Activated naive CD4-positive, alpha-beta T cell (primary cell): Measurements from ENCODE around the gene RNF39.
"Not testable (repeated sequence)": the region's sequence is repeated elsewhere in the genome, so short reads cannot be mapped to it uniquely, and the experiment has no call there.

Experiments used
- DNase-seq, 4 experiments: peaks; one replicate each; lab custom pipeline; 2025; lab: John Stamatoyannopoulos, UW

The RNF39 gene

DNA sequence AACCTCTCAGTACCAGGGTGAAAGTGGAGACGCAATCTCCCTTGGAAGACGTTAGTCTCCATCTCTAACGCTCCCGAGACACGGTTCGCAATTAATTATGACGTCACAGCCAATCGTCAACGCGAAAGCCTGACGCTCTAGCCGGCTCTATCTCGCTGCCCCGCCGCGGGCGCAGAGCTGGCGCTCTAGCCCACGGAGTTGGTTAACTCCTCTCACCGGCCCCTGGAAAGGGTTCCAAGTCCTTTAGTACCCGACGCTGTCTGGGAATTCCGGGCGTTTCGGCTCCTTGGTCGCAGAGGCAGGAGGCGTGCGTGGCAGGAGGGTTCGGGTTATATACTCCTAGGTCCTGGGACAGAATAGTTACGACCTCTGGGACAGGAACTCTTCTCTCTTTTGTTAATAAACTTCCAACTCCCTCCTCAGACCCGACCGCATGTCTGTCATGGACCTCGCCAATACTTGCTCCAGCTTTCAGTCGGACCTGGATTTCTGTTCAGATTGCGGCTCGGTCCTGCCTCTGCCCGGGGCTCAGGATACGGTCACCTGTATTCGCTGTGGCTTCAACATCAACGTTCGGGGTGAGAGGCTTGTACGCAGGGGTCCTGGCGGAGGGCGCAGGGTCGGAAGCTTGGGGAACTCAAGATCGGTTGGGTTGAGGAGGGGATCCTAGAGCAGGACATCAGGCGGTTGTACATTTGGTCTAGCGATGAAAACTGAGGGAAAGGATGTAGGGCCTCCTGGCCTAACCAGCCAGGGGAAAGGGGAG is 14.3 kb downstream of the RNF39 start, which contains the start of gene POLR1H:
TSS of gene POLR1H (plus strand) at position 174 of the 766 bp plus-strand sequence. CDS start at position 434, 260 bp downstream.
- DNase-seq, result peak; percentile 55 to 74 (median 66)

- DNase-seq, result peak in 1 of 4 experiments; percentile 6
These were observed 14.9 kb downstream of the RNF39 start for GRCh38 chr6:30060606-30061091.

- DNase-seq, result no peak
These were observed 20.1 kb downstream of the RNF39 start for GRCh38 chr6:30055513-30055912.

GRCh38 chr6:30053682-30054081 is 21.9 kb downstream of the RNF39 start:
- DNase-seq, result no peak

- no peak for DNase-seq
These were observed 28.3 kb downstream of the RNF39 start for GRCh38 chr6:30047220-30047619.

GRCh38 chr6:30044630-30045029 is 30.9 kb downstream of the RNF39 start:
- DNase-seq, result no peak

GRCh38 chr6:30043744-30044143 is 31.8 kb downstream of the RNF39 start:
- DNase-seq, result no peak

DNA sequence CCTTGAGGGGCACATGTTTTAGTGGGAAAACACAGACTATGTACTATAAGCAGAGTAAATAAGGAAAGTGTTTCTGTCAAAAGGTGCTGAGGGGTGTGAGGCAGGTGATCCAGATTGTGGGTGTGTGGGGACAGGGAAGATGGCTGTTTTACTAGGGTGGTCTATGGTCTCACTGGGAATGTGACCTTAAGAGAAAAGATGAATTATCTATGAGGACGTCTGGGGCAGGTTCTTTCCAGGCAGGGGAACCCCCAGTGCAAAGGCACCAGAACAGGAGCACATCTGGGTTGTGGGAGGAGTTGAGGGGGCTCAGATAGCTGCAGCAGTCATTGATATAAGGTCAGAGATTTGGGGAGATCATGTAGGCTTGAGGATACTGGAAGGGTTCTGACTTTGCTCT is 32.7 kb downstream of the RNF39 start:
- DNase-seq, result no peak

GRCh38 chr6:30042476-30042875 is 33.1 kb downstream of the RNF39 start:
- DNase-seq, result no peak

- DNase-seq, result no peak
These were observed 33.7 kb downstream of the RNF39 start for GRCh38 chr6:30041821-30042220.

DNA sequence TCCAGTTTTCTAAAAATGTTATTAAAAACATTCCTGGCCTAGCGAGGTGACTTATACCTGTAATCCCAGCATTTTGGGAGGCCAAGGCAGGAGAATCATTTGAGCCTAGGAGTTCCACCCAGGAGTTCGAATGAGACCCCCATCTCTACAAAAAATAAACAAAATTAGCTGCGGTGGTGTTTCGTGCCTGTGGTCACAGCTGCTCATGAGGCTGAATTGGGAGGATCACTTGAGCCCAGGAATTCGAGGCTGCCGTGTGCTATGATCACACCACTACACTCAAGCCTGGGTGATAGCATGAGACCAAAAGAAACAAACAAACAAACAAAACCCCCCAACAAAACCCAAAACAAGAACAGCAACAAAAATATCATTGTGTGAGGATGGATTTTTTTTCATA is 34.3 kb downstream of the RNF39 start:
- DNase-seq, result no peak

DNA sequence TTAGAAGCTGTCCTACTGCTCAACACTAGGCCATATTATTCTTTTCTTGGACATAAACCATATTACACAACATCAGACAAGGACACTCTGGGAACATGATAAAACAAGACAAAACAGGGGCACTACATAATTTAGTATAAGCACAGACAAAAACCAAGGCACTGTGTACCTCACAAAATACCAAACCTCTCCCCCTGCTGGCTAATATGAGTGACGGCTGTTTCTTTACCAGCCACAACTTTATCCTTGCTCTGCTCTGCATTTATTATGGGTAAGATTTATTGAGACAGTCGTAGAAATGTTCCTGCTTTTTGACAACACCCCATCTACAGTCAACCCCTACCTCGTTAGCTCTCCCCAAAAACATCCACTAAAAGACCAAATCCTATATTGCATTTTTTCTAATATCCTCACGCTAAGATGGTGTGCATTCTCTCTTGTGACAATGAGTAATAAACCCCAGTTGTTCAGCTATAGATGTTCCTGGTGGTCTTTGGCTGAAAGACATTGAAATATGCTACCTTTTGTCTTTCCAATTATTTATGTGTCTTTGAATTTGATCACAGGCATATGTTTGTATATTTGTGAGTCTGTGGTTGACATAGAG is 38.3 kb downstream of the RNF39 start:
- DNase-seq, result no peak

GRCh38 chr6:30035784-30036183 is 39.8 kb downstream of the RNF39 start:
- no peak for DNase-seq

- DNase-seq, result not testable (repeated sequence)
These were observed 42.1 kb downstream of the RNF39 start for GRCh38 chr6:30033440-30033839.

GRCh38 chr6:30031381-30031780 is 44.2 kb downstream of the RNF39 start:
- DNase-seq, result no peak

- no peak for DNase-seq
These were observed 46.0 kb downstream of the RNF39 start for GRCh38 chr6:30029588-30029987.

DNA sequence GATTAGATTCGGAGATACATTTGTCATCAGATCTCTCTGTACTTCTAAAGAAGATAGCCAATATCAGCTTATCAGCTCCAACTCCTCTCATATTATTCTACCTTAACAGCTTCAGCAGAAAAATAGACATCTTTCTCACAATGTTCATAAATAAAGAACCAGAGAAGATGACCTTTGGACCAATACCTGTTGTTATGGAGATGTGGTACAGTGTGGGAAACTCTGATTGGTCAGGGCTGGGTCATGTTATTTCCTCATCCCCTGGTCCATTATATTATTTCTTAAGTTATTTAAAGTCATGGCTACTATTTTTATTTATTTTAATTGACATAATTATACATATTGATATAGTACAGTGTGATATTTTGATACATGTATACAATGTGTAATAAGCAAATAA is 50.4 kb downstream of the RNF39 start:
- DNase-seq, result no peak

GRCh38 chr6:30022712-30023111 is 52.9 kb downstream of the RNF39 start:
- not testable (repeated sequence) for DNase-seq

- DNase-seq, result no peak
These were observed 53.4 kb downstream of the RNF39 start for GRCh38 chr6:30022189-30022588.

DNA sequence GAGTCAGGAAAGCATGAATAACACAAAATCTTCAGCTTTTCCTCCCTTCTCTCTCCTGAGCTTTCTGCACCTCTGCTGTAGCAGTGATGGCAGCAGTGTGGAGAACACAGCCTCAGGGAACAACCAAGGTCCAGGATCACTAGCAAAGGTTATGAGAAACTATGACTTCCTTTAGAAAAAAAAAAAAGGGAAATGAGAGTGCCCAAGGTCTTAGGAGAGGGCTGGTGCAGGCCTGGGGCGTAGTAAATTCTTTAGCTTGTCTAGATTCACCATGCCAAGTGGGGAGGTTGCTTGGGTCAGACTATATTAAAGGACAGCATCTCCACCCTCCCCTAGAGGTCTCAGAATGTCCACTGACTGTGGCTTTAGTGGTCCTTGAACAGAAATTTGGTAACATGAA is 54.9 kb downstream of the RNF39 start:
- no peak for DNase-seq
